Uterus (tissue), 2 donors: ENCODE results near the gene DCX.

Experiments
- CTCF ChIP-seq, 4 experiments: fragments of 200-600 bp in 2 of 4; fragments of 450-650 bp in 2 of 4; sonication (generic) in 2 of 4; IDR thresholded peaks; one replicate each; pipeline ENCODE4 v1.5.1; 2016 to 2019; ENCODE audit warnings: antibody characterized with exemption in 4 of 4, mild to moderate bottlenecking in 2 of 4, moderate library complexity in 1 of 4
- POLR2A ChIP-seq, 2 donors: fragments of 450-650 bp; IDR thresholded peaks; one replicate each; pipeline ENCODE4 v1.6.1; 2016; ENCODE audit warnings: antibody characterized with exemption in 2 of 2, mild to moderate bottlenecking in 1 of 2, moderate library complexity in 1 of 2

- no peak for TF ChIP-seq POLR2A (IDR thresholded peaks at IDR 0.05)
- TF ChIP-seq CTCF (IDR thresholded peaks at IDR 0.05): no peak
Observed at GRCh38 chrX:111353793-111354192, 58.2 kb downstream of the DCX start.
